Kidney capillary endothelial cell (primary cell): ENCODE data around the gene NLE1.
"Not testable (repeated sequence)": the region's sequence is repeated elsewhere in the genome, so short reads cannot be mapped to it uniquely, and the experiment has no call there.

Experiments used
- DNase-seq: peaks from one replicate; pipeline ENCODE4 v3.0.0-alpha.2; 2018; ENCODE audit warnings: low spot score

NLE1 gene

GRCh38 chr17:35141681-35142466 is at the start of gene NLE1:
Gene NLE1, minus strand, starts transcription at chr17:35142303. Its CDS starts 28 bp downstream, at chr17:35142275.
- peak; percentile 58 for DNase-seq

- no peak for DNase-seq
These were observed 49.0 kb upstream of the NLE1 start for GRCh38 chr17:35191001-35191695.

GRCh38 chr17:35189291-35189690 is 47.2 kb upstream of the NLE1 start:
- DNase-seq = no peak

GRCh38 chr17:35188111-35188510 is 46.0 kb upstream of the NLE1 start:
- DNase-seq = peak; percentile 26

GRCh38 chr17:35187481-35187880 is 45.4 kb upstream of the NLE1 start:
- no peak for DNase-seq

GRCh38 chr17:35185849-35186248 is 43.7 kb upstream of the NLE1 start:
- no peak for DNase-seq

GRCh38 chr17:35184274-35184673 is 42.2 kb upstream of the NLE1 start:
- no peak for DNase-seq

GRCh38 chr17:35183332-35183731 is 41.2 kb upstream of the NLE1 start:
- DNase-seq = no peak

GRCh38 chr17:35179379-35179778 is 37.3 kb upstream of the NLE1 start:
- DNase-seq = not testable (repeated sequence)

- no peak for DNase-seq
These were observed 34.8 kb upstream of the NLE1 start for GRCh38 chr17:35176897-35177296.

- no peak for DNase-seq
These were observed 33.7 kb upstream of the NLE1 start for GRCh38 chr17:35175638-35176415.

GRCh38 chr17:35174835-35175334 is 32.8 kb upstream of the NLE1 start:
- DNase-seq = no peak

GRCh38 chr17:35172321-35172720 is 30.2 kb upstream of the NLE1 start:
- not testable (repeated sequence) for DNase-seq

- no peak for DNase-seq
These were observed 29.7 kb upstream of the NLE1 start for GRCh38 chr17:35171834-35172233.

GRCh38 chr17:35170968-35171771 is 29.1 kb upstream of the NLE1 start:
- peak; percentile 33 for DNase-seq

GRCh38 chr17:35169835-35170363 is 27.8 kb upstream of the NLE1 start:
- DNase-seq = no peak

- DNase-seq = peak; percentile 55
These were observed 25.6 kb upstream of the NLE1 start for GRCh38 chr17:35167666-35168065.

- DNase-seq = no peak
These were observed 24.9 kb upstream of the NLE1 start for GRCh38 chr17:35167046-35167445.

GRCh38 chr17:35166526-35166925 is 24.4 kb upstream of the NLE1 start:
- no peak for DNase-seq

- no peak for DNase-seq
These were observed 22.6 kb upstream of the NLE1 start for GRCh38 chr17:35164716-35165115.

GRCh38 chr17:35163886-35164285 is 21.8 kb upstream of the NLE1 start:
- no peak for DNase-seq
